ENCODE results near the gene EME2.
A peak's percentile ranks its signal among the peaks of the same experiment; 100 is the strongest.

Gene EME2

DNA sequence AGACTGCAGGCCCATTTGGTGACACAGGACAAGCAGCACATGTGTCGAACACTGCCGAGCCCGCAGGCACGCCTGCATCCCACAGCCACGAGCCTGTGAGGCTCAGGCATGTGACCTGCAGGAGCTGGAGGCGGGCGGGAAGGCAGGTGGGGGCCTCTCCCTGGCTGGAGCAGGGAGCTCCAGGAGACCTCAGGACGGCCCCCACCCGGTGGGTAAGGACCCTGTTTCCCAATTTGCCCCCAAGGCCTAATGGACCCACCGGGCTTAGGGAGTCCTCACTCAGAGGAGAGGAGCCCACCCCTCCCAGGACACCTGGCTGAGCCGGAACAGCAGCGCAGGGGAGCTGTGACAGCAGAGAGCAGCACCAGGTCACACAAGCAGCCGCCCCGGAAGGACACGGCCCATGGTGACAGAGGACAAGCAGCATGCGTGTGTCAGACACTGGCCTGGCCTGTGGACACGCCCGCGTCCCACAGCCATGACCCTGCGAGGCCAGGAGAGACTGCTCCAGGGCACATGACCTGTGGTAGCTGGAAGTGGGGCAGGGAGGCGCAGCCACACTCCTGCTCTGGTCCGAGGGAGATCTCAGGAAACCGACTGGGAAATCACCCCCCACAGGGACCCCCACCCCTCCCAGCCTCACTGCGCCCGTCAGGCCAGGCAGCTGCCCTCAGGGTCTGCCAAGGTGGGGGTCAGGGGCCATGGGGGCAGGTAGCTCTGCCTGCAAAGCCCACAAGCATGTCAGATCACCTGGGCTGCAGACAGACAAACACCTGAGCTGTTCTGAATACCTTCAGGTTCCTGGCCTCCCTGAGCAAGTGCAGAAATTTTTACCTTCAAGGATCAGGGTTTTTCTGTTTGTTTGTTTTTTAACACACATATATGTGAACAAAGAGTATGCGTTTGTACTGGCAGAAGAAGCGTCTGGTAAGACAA is 7.4 kb downstream of the EME2 start:
- no peak for DNase-seq

GRCh38 chr16:1780677-1781072 is 8.1 kb downstream of the EME2 start:
- DNase-seq: no peak

GRCh38 chr16:1781254-1781653 is 8.6 kb downstream of the EME2 start:
- no peak for DNase-seq

DNA sequence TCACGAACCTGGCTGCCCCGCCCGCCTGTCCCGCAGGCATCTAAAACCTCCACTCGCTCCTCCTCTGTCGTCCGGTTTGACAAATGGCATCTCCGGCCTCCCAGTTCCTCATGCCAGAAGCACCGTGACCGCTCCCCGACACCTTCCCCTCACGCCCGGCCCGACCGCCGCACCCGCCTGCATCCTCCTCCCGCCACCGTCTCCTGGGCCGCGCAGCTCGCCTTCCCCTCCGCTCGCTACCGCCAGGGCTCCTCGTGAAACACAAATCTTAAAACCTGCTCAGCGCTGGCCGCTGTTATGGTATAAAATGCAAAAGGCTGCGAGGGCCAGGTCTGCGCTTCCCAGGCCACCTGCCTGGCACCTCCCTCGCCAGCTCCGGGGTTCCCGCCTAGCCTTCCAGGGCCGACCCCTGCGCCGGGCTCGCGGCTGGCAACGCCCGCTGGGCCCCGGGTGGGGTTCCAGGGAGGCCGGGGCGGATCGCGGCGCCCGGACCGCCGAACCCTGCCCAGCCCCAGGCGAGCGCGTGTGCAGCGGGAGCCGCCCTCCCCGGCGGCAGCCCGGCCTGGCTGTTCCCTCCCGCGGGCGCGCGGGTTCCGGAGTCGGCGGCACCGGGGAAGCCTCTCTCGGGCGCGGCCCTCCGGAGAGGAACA is 9.3 kb downstream of the EME2 start:
- peak; percentile 14 to 20 for DNase-seq

- peak; percentile 99 to 100 for DNase-seq
Observed at GRCh38 chr16:1782408-1783264, 10.0 kb downstream of the EME2 start, which contains the start of the genes NUBP2 and SPSB3. NUBP2 (plus strand) TSS chr16:1782960; CDS start chr16:1783021, 61 bp downstream. SPSB3 (minus strand) TSS chr16:1782571; CDS start chr16:1781483, 1,088 bp downstream.

DNA sequence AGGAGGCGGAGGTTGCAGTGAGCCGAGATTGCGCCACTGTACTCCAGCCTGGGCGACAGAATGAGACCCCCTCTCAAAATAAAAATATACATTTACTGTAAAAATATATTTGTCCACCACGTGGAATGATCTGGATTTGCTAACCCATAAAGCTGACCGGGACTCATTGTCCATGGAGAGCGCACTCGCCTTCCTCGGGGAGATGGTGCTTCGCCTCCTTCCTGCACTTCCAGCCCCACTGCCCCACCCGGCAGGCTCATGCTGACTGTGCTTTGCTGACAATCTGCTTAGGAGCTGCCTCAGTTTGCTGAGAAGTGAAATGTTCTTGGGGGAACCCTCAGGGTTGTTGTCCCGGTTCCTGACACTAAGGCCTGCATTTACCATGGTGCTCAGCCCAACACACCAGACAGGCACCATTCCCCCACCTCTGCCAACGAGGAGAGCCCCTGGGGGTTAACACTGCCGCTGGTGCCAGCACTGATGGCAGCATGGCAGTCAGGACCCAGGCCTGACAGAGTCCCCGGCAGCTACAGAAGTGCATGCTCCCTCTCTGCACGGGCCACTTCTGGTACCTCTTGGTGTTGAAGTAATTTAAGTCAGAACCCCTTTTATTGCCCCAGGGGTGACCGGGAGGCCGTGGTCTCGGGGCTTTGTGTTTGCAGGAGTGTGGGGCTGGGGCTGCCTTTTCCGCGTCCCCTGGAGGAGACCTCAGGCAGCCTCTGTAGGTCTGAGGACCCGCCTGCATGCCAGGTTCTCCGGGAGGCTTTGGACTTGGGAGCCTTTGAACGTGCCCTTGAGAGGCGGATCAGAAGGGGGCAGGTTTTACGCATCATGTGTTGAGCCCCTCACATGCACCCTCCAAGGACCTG is 12.6 kb downstream of the EME2 start:
- DNase-seq: no peak

DNA sequence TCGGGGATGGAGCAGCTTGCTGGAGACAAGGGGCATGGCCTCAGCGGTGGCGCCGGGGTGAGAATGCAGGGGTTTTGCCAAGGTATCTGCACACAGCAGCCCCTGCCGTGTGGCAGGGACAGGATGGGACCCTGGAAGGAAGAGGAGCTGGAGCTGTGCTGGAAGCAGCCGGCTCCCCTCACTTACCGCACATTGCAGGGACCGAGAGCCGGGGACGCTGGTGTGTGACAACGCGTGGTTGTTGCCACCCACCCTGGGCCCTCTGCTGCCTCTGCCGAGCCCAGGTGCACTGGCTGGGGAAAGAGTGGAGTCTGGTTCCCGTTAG is 13.2 kb downstream of the EME2 start:
- DNase-seq: no peak

DNA sequence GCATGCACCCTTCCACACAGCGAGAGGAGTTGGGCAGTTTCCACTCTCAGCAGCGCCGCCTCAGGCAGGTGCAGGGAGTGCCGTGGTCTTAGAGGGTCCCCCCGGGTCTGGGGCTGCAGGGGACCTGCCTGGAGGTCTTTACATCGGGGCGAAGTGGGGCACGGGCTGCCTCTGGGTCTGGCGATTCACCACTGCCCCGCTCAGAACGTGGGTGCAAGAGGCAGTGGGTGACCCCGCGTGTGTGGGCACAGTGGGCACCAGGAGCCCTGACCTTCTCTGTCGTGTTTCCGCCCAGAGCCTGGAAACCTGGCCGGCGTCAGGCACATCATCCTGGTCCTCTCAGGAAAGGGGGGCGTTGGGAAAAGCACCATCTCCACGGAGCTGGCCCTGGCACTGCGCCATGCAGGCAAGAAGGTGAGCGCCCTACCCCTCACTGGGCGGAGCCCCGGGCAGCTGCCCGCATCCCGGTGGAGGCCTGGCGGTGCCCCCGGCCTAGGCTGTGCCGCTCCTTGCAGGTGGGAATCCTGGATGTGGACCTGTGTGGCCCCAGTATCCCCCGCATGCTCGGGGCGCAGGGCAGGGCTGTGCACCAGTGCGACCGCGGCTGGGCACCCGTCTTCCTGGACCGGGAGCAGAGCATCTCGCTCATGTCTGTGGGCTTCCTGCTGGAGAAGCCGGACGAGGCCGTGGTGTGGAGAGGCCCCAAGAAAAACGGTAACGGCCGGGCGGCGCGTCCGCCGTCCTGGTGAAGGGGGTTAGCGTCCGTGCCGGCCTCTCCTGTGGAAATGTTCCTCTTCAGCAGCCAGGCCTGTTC is 13.8 kb downstream of the EME2 start:
- no peak for DNase-seq

GRCh38 chr16:1787056-1787321 is 14.4 kb downstream of the EME2 start:
- no peak for DNase-seq

DNA sequence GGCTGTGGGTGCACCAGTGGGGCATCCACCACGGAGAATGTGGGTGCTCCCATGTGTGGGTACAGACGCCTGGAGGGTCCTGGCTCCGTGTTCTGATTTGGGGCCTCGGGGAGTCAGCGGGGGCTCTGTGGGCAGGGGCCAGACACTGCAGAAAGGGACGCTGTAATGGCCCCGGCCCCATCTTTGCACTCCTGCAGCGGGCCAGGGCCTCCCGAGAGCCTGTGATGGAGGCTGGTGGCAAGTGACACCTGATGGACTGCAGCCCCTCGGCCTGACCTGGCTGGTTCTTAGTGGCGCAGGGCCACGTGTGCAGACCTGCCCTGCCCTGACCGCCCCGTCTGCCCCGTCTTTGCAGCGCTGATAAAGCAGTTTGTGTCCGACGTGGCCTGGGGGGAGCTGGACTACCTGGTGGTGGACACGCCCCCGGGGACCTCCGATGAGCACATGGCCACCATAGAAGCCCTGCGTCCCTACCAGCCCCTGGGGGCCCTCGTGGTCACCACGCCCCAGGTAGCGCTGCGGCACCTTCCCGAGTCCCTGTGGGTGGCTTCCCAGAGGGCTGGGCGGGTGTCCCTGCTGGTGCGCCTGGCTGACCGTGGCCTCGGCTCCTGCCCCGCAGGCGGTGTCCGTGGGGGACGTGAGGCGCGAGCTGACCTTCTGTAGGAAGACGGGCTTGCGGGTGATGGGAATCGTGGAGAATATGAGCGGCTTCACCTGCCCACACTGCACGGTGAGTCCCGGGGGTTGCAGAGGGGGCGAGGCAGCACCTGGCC is 14.9 kb downstream of the EME2 start:
- no peak for DNase-seq

DNA sequence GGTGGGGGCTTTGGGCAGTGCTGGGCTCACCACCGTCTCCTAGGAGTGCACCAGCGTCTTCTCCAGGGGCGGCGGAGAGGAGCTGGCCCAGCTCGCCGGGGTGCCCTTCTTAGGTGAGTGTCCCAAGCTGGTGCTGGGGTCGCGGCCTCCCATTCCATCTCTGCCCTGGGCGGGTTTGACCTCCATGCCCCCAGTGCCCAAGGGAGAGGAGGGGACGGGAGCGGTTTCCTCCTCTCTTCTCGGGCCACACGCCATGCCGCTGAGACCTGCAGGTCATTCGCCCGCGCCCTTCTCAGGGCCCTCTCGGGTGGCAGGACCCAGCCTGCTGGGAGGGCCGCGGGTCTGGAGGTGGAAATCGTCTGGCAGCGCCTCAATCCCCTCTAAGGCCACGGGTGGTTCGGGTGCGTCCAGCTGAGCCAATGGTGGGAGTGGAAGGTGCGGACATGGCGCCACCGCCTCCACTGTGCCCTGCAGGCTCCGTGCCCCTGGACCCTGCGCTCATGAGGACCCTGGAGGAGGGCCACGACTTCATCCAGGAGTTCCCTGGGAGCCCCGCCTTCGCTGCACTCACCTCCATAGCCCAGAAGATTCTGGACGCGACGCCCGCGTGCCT is 15.6 kb downstream of the EME2 start:
- no peak for DNase-seq

GRCh38 chr16:1788708-1789100 is 16.1 kb downstream of the EME2 start:
- no peak for DNase-seq

DNA sequence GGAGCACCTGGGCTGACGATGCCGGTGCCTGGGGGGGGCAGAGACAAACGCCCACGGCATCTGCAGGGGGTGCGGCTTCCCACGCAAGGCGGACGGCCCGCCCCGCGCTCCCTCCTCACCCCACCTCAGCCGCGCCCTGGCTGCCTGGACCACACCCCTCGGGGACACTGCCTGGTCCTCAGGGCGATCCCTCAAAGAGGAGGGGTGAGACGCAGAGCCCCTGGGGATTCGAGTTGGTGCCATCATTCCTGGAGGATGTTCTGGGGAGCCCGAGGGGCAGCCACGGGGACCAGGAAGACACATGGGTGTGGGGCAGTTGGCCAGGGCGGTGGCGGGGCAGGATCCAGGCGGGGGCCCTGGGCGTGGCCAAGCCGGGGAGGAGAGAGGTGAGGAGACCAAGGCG is 17.0 kb downstream of the EME2 start:
- DNase-seq: no peak

DNA sequence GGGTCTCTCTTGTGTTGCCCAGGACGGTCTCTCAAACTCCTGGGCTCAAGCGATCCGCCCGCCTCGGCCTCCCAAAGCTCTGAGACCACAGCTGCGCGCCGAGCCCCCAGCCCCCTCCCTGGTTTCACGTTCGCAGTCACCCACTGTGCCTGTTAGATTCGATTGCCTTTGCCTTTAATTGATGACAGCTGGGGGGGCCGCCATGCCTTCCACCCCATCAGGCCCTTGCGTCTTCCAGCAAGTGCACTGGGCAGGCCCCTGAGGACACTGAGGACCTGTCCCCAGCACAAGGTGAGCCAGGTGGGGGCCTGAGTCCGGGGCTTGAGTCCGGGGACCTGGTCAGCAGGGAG is 17.6 kb downstream of the EME2 start:
- no peak for DNase-seq

DNA sequence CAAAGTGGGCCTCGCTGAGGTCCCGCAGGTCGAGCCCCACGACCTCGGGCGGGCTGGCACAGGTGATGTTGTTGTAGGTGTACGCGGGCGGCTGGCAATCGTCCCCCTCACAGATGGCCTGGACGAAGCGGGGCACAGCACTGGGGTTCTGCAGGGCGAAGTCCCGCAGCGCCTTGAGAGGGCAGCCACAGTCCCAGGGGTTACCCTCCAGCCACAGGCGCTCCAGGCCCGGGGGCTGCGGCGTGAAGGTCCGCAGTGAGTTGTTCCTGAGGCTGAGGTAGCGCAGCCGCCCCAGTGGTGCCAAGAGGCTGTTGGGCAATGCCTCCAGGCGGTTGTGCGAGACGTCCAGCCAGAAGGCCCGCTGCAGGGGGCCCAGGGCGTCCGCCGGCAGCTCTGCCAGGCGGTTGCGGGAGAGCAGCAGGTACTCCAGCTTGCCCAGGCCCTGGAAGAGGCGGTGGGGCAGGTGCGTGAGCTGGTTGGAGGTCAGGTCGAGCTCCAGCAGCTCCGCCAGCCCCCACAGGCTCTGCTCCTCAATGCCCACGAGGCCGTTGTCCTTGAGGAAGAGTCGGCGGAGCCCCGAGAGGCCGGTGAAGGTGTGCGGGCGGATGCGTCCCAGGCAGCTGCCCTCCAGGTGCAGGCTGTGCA is 18.1 kb downstream of the EME2 start:
- no peak for DNase-seq

GRCh38 chr16:1791256-1791942 is 18.8 kb downstream of the EME2 start:
- DNase-seq: no peak

- no peak for DNase-seq
Observed at GRCh38 chr16:1791943-1792812, 19.6 kb downstream of the EME2 start.

- no peak for DNase-seq
Observed at GRCh38 chr16:1792836-1793577, 20.4 kb downstream of the EME2 start.
